GM18517 (cell line): ENCODE results near the gene ACTN3.
A peak's percentile ranks its signal among the peaks of the same experiment; 100 is the strongest.
"Not testable (repeated sequence)": the region's sequence is repeated elsewhere in the genome, so short reads cannot be mapped to it uniquely, and the experiment has no call there.

ENCODE experiments used
- ATAC-seq: cut with Tn5 transposase; IDR thresholded peaks from one replicate; pipeline ENCODE4 v1.9.1; 2021; ENCODE audit warnings: mild to moderate bottlenecking, moderate library complexity; ENCODE audit not compliant: unreplicated experiment

Gene ACTN3

DNA sequence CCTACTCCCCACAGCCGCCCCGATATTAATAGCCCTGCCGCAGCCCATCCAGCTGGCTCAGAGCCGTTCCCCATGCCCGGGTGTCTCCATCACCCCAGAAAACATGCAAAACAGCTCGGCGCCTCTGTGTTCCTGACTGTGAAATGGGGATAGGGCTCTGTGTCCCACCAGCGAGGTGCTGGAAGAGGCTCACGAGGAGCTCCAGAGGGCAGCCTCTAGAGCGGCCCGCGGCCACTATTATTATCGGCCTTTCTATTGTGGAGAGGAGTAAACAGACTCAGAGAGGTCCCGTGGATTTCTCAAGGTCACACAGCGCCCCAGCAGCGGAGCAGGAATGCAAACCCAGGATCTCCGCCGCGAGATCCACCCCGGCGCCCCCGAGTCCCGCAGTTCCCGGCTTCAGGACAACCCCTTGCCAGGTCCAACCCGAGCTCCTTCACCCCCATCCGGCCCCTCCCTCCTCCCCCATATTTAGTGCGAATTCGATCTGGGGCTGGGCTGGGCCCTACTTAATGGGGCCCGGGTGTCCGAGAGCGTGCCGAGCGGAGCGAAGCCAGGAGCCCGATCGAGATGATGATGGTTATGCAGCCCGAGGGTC, at the start of gene ACTN3:
ACTN3 (plus strand) TSS at position 536 of the 598 bp plus-strand sequence; CDS start at position 571, 35 bp downstream.
- ATAC-seq, result no peak

DNA sequence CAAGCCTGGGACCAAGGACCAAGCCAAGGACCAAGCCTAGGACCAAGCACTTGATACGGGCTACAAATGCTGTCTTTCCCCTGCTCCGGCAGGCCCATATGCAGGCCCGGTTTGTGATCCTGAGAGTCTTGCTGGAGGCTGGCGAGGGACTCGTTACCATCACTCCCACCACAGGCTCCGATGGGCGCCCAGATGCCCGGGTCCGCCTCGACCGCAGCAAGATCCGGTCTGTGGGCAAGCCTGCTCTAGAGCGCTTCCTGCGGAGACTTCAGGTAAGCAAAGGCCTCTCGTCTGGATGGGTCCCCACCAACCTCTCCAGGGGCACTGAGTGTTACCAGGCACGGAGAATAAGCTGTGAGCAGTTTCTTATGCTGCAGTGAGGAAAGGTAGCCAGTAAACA, 49.5 kb upstream of the ACTN3 start:
- no peak for ATAC-seq

DNA sequence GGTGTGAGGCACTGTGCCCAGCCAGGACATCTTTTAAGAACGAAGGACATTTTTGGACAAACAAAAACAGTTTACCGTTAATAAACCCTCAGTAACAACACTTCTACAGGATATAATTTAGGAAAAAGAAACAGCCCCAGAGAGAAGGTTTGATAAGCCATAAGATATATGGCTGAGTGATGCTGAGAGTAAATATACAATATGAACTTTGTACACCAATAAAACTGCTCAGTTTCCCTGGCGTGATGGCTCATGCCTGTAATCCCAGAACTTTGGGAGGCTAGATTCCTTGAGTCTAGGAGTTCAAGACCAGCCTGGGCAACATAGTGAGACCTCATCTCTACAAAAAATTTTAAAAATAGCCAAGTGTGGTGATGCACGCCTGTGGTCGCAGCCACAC, 48.2 kb upstream of the ACTN3 start:
- no peak for ATAC-seq

DNA sequence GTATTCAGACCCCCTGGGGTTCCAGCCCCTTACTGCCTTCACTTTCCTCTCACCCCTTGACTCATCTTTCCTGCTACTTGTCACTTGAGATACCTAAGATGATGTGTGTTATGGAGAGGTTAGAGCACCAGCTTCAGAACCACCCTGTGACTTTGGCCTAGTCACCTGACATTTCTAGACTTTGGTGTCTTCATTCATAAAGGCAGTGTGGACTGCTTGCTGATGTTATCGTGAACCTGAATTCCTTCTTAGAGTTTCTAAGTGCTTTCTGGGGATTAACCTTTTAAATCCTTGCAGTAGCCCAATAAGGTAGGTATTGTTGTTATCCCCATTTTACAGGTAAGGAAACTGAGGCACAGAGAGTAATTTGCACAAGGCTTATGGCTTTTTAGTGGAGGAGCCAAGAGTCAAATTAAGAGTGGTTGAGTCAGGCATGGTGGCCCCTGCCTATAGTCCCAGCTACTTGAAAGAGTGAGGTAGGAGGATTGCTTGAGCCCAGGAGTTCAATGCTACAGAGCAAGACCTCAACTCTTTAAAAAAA, 41.4 kb upstream of the ACTN3 start:
- no peak for ATAC-seq

DNA sequence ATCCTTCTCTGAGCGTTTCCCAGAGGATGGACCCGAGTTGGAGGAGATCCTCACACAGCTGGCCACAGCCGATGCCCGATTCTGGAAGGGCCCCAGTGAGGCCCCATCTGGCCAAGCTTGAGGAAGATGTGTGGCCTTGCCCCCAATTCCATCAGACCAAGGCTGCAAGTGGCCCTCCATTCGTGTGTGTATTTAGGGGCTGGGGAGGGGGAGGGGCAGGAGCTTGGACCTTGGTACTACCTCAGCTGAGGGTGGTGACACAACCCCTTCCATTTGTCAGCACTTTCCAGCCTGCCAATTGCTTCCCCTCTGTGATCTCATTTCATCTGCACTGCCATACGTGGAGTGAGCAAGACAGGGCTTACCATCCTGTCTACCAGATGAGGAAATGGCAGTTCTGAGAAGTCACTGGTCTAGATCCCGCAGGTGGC, 37.6 kb upstream of the ACTN3 start:
- ATAC-seq, result no peak

DNA sequence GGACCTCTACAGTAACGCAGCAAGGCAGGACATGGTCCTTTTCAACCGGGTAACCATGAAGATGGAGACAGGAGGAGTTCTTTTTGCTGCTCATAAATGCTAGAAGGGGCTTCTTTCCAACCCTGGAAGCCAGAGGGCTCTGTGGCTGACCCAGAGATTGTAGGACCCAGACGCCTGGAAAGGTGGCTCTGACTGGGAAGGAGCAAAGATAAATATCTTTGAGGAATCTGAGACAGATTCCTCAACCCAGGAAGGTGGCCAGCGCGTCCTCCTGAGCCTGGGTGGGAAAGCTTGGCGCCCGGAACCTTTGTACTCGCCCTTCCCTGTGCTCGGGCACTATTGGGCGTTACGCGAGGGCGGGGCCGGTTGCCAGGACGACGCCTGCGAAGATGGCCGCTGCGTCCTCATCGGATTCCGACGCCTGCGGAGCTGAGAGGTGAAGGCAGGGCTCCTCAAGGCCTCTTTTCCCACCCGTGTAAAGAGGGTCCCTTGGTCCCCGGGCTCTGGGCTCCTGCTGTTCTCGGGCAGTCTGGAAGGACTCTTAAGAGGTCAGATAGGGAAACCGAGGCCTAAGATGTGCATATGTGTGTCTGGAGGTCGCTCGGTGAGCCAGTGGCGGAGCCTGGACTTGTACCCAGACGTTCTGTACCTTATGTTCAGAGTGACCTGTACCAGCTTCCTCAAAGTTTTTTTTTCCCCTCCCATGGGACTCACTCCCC, 36.3 kb upstream of the ACTN3 start, which contains the start of gene BBS1:
BBS1 (plus strand) TSS at position 365 of the 719 bp plus-strand sequence; CDS start at position 390, 25 bp downstream.
- ATAC-seq, result peak; percentile 64

DNA sequence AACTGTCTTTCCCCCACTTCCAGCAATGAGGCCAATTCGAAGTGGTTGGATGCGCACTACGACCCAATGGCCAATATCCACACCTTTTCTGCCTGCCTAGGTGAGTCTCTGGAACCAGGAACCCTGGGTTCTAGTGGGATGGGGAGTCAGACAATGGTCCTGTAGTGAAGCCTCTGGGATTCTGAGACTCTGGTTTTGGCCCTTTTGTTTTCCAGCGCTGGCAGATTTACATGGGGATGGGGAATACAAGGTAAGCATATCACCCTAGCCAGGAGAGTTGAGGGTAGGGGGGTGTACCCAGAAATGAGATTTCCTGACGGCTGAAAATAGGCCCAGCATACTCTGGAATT, 35.7 kb upstream of the ACTN3 start:
- no peak for ATAC-seq

DNA sequence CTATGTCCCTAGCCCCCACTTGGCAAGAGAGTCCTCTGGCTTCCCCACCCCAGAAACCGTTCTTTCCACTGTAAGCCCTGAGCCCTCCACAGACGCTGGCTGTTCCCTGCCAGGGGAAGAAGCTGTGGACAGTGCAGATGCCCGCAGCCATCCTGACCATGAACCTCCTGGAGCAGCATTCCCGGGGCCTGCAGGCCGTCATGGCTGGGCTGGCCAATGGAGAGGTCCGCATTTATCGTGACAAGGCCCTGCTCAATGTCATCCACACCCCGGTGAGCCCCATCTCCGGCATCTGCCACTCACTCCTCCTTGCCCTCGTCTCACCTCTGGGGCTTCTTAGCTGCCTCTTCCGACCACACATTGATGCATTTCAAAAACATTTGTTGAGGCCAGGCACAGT, 23.1 kb upstream of the ACTN3 start:
- ATAC-seq, result no peak

DNA sequence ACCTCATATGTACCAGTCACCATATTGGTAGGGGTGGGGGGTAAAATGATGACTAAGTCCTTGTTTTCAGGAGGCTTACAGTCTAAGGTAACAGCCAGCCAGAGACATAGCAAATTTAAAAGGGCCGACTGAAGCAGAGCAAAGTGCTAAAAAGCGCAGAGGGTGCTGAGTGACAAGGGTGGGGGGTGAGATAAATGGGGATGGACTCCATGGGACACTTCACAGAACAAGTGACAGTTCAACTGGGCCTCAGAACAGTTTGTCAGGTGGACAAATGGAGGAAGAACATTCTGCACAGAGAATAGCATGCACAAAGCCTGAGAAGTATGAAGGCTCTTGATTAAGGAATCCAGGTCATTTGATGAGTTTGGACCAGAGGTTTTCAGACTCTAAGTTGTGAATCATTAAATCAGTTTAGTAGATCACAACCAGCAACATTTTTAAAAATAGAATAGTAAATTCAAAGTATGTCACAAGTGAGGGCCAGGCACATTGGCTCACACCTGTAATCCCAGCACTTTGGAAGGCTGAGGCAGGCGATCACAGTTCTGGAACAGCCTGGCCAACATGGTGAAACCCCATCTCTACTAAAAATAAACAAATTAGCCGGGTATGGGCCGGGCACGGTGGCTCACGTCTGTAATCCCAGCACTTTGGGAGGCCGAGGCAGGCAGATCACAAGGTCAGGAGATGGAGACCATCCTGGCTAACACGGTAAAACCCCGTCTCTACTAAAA, 22.2 kb upstream of the ACTN3 start:
- ATAC-seq, result no peak

DNA sequence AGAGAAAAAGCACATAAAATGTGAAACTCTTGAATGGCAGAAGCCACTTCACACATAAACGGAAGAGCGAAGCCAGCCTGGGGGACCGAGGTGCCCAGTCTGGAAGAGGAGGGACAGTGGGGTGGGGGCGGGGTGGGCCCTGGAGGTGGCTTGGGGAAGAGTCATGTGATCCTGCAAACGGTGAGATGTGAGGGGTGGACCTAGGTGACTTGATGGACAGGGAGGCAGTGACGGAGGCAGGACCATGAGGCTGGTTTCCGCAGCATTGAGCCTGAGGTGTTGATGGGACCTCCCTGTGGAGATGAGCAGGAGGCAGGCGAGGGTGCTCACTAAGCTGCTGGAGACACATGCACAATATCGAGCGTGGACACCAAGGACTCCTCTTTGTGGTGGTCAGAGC, 17.6 kb upstream of the ACTN3 start:
- no peak for ATAC-seq

DNA sequence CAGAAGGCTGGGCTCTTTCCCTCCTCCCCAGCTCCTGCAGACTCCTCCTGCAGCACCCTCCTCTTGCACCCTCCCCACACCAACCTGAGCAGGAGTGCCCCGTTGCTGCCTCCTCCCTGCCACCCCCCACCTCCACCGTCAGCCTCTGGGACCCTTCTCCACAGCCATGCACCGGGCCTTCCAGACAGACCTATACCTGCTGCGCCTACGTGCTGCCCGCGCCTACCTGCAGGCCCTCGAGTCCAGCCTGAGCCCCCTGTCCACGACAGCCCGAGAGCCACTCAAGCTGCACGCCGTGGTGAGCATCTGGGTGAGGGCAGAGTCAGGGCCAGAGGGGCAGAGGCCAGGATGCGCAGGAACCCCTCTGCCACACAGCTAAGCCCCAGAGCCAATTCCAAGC, 17.0 kb upstream of the ACTN3 start:
- ATAC-seq, result no peak

DNA sequence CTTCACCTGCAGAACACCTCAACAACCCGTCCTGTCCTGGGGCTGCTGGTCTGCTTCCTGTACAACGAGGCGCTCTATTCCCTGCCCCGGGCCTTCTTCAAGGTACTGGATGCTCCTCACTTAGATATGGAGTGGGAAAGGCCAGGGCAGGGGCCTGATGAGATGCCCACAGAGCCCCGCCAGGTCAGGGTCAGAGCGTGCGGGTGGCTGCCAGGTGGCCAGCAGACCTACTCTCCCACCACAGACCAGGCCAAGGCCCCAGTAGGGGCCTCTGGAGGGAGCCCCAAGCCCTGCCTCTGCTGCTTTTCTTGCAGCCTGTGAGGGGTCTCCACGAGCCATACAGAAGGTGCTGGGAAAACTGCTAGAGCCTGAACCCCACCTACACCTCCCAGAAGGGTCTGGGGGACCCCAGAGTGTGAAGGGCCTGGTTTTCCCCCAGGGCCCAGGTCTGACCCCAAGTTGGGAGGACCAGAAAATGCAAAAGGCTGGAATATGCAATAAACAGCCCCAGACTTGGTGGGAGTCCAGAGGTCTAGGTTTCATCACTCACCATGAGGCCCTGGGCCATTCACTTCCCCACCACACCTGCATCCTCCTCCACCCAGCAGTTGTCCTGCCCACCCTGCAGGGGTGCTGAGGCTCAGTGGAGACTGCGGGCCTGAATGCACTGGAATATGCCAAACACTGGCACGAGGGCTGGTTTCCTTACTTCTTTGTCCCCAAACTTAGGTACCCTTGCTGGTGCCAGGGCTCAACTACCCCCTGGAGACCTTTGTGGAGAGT, 15.6 kb upstream of the ACTN3 start:
- ATAC-seq, result no peak

DNA sequence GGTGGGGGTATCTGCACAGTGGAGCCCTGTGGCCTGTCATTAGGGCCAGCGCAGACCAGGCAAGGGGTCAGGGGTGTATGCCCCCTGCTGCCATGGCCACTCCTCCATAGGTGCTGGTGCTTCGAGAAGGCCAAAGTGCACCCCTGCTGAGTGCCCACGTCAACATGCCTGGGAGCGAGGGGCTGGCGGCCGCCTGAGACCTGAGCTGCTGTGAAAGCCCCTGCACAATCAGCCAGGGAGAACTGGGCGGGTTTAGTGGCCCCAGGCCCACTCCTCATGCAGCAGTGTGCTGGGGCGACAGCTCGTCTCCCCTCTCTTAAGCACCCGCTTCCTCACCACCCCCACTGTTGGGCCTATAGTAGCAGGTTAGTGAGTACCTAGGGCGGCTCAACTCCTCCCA, 14.9 kb upstream of the ACTN3 start:
- no peak for ATAC-seq

DNA sequence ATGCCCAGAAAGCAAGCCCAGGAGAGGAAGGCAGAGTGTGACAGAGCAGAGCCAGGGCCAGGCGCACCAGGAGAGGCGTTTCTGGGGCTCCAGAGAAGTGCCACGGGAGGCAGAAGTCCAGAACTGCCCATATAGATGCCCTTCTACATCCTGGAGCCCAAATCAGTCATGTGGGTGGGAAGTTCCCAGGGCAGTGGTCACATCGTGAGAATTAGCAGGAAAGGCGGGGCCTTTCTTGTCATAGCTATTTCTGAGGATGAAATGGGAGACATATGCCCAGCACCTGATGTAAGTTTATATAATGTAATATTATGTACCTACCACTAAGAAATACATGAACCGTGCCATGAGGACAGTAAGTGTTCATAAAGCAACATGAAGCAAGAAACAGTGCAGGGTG, 13.9 kb upstream of the ACTN3 start:
- no peak for ATAC-seq

DNA sequence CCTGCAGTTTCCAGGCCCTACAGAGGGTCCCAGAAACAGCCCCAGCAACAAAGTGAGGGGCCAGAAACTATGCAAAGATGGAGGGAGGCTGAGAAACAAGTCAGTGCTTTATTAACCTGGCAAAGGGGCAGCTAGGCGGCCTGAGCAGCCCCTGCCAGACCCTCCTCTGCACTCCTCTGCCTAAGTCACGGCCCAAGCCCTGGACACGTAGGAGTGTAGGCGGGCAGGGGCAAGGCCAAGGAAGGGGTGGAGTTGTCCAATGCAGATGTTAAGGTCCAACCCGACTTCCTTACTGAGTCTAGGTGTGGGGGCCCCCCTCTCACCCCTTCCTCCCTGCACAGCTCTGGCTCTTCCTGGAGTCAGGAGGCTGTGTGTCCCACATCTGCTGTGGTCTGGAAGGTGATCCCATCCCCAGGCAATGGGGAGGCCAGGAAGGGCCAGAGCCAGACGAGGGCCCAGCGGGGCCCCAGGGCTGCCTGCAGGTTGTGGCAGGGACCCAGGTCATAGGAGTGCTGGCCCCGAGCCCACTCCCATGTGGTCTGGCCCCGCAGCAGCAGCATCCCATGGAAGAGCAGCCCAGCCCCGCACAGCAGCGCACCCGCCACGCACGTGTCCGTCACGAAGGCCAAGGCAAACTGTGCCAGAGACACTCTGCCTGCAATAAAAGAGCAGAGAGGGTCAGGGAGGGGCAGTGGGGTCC, 7.4 kb upstream of the ACTN3 start:
- no peak for ATAC-seq

DNA sequence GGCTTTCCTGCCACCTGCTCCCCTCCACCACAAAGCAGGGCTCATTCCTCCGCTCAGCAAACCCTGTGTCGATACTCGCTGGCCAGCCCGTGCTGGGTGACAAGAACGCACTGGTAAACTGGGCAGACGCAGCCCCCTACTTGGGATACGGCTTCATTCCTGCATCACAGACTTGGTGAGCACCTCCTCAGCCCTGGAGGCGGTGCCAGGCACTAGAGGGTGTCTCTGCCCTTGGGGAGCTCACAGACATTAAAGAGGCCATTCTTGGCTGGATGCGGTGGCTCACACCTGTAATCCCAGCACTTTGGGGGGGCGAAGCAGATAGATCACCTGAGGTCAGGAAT, 6.9 kb upstream of the ACTN3 start:
- no peak for ATAC-seq

DNA sequence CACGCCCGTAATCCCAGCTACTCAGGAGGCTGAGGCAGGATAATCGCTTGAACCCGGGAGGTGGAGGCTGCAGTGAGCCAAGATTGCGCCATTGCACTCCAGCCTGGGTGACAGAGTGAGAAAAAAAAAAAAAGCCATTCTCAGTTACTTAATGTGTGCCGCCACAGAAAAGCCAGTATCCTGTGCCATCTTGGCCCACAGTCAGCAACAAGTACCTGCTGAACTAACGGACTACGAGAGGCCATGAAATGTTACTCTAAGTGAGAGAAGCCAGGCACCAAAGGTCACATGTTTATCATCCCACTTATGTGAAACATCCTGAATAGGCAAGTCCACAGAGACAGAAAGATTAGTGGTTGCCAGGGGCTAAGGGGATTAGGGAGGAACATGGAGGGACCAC, 6.1 kb upstream of the ACTN3 start:
- ATAC-seq, result not testable (repeated sequence)

DNA sequence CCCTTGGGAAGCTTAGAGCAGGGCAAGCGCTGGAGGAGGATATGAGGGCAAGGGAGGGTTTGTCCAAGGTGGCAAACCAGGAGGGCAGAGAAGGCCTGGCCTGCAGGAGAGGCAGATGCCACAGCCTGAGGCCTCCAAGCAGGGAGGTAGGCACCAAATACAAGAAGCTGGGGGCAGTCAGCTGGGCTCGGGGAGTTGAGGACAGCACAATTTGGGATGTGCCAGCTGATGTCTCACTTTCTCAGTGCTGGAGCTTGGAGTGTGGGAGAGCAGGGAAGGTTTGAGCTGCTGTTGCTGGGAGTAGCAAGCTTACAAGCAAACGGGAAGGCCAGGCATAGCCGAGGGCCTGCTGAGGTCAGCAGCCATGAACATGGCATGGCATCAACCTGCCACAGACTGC, 4.8 kb upstream of the ACTN3 start:
- ATAC-seq, result no peak

DNA sequence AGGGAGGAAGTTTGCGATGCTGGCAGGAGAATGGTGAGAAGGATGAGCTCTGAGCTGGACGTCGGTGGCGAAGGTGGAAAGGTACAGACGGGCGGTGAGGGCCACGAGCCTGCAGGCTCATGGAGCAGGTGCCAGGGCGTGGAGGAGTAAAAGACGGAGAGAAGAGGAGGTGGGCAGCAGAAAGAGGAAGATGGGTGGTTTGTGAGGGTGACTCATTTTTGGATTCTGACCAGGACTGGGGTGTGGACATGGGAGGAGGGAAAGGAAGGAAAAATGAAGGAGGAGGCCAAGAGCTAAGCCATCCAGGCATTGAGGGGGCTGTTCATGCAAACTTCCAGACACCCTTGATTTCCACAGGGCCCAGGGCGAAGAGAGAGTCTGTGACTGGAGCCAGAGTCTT, 4.3 kb upstream of the ACTN3 start:
- no peak for ATAC-seq

DNA sequence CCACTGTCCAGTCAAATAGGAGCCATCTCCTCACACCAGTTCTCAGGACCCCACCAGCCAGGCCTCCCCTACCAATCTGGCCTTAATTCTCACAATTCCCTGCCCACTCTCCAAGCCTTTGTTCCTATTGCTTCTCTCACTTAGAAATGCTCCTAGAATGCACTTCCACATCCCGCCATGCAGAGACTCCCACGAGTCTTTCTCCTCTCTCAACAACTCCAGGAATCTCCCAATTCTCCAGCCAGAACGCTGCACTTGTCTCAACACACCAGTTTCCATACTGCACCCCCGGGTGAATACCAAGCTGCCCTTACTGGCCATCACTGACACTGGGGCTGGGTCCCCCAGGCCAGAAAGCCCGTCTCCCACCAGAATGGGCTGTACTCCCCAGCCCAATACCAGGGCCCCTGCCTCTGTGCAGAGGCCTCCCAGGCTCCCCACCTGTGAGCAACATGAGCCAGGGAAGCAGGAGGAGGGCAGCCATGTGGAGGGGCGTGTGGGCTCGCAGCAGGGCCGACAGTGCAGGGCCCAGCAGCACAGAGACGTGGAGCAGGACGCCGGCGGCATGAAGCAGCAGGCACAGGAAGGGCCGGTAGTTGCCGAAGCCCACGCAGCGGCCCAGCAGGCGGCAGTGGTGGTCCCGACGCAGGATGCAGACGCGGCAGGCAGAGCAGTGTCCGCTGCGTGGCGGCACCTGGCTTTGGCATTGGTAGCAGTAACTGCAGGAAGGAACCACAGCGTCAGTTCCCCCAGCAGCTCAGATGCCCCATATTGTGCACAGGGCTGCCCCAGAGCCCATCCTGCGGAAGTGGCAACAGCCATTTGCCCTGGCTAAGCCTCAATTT, 3.2 kb upstream of the ACTN3 start:
- ATAC-seq, result no peak
